Measurements from ENCODE around the gene RSF1.

DNA sequence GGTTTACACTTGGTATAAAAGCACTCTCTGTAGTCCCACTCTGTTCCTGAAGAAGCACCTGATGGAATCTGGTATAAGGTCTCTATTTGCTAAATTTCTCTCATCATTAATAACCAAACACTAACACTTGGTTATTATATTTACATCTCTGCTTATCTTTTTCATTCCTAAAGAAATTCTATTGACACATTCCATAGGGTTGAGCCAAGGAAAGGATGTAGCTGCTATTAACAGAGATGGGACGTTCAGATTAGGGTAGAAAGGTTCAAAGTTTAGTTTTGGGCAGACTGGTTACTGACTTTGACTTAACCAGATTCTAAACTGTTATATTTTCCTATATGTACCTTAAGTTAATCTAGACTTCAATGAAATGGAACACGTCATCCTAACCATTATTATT is 91.5 kb downstream of the RSF1 start:
- TF ChIP-seq, protein P1, sequence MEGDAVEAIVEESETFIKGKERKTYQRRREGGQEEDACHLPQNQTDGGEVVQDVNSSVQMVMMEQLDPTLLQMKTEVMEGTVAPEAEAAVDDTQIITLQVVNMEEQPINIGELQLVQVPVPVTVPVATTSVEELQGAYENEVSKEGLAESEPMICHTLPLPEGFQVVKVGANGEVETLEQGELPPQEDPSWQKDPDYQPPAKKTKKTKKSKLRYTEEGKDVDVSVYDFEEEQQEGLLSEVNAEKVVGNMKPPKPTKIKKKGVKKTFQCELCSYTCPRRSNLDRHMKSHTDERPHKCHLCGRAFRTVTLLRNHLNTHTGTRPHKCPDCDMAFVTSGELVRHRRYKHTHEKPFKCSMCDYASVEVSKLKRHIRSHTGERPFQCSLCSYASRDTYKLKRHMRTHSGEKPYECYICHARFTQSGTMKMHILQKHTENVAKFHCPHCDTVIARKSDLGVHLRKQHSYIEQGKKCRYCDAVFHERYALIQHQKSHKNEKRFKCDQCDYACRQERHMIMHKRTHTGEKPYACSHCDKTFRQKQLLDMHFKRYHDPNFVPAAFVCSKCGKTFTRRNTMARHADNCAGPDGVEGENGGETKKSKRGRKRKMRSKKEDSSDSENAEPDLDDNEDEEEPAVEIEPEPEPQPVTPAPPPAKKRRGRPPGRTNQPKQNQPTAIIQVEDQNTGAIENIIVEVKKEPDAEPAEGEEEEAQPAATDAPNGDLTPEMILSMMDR (IDR thresholded peaks at IDR 0.05), result no peak
- TF ChIP-seq RXRA (IDR thresholded peaks at IDR 0.05; ENCODE audit: borderline replicate concordance, low read depth) (no peak), POLR2AphosphoS5 (IDR thresholded peaks at IDR 0.05; ENCODE audit: low read depth, low read length) (no peak), JUND (IDR thresholded peaks at IDR 0.05) (no peak), SIN3A (IDR thresholded peaks at IDR 0.05; ENCODE audit: borderline replicate concordance, low read depth, low read length) (no peak), RAD21 (IDR thresholded peaks at IDR 0.05; ENCODE audit: low read length) (no peak)
- TF ChIP-seq, protein P2, sequence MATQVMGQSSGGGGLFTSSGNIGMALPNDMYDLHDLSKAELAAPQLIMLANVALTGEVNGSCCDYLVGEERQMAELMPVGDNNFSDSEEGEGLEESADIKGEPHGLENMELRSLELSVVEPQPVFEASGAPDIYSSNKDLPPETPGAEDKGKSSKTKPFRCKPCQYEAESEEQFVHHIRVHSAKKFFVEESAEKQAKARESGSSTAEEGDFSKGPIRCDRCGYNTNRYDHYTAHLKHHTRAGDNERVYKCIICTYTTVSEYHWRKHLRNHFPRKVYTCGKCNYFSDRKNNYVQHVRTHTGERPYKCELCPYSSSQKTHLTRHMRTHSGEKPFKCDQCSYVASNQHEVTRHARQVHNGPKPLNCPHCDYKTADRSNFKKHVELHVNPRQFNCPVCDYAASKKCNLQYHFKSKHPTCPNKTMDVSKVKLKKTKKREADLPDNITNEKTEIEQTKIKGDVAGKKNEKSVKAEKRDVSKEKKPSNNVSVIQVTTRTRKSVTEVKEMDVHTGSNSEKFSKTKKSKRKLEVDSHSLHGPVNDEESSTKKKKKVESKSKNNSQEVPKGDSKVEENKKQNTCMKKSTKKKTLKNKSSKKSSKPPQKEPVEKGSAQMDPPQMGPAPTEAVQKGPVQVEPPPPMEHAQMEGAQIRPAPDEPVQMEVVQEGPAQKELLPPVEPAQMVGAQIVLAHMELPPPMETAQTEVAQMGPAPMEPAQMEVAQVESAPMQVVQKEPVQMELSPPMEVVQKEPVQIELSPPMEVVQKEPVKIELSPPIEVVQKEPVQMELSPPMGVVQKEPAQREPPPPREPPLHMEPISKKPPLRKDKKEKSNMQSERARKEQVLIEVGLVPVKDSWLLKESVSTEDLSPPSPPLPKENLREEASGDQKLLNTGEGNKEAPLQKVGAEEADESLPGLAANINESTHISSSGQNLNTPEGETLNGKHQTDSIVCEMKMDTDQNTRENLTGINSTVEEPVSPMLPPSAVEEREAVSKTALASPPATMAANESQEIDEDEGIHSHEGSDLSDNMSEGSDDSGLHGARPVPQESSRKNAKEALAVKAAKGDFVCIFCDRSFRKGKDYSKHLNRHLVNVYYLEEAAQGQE (IDR thresholded peaks at IDR 0.05; ENCODE audit: low read depth, low read length), result no peak

All from SK-N-SH (cell line).